ENCODE measurements around the gene C5. TPM values are rescaled to one million over a fixed set of nuclear protein-coding genes. Genes with fewer than 3 reads are reported as not detected.
A peak's percentile ranks its signal among the peaks of the same experiment; 100 is the strongest.

C5 gene
- total RNA-seq, 4 donors from 2014 or later = 0.20 to 3.4 (median 1.9) TPM

DNA sequence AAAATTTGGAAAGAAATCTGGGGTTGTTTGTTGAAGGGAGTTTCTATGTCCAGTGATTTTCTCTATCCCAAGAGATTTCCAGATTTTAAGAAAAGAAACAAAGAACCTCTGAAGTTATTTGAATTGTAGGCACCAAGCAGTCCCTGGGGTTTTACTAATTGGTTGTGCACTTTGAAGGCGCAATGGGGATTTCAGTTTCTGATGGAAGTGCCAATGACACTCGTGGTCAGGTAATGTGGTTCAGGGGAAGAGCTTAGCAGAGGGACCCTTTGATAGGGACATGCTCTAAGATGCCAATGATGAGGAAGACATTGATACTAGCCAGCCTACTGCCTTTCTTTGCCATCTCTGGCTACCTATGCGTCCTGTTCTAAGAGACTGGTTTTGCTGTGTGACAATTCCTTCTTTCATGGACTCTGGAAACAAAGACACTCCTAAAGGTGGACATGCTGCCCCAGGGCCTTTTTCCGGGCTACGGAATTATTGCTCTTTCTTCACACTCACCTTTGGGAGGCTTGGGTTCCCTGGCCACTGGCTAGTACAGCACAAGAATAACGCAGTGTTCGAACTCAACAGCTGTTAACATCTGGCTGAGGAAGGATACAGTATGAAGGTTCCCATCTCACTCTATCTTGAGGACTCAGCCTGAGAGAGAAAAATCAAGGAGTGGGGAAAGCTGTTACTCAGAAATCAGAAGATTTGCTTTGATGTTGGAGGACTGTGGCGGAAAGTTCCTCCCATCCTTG, 116.6 kb downstream of the C5 start:
- H3K27ac ChIP-seq = peak overlapping the region; percentile 75 to 91 (median 86)
- H3K4me3 ChIP-seq = no peak overlapping the region
- 82 to 91% methylated on average over 5 to 8 of the region's 8 CpGs for WGBS, 2 donors (ENCODE audit: low coverage in 1 of 2)
- peaks cover 25 to 61% (median 35%) of the 10 kb centered on the region in 4 donors for H3K4me1 ChIP-seq
- no peaks in the 10 kb centered on the region for H3K27me3 ChIP-seq
- H3K9me3 ChIP-seq = no peaks in the 10 kb centered on the region
- no peak for DNase-seq
- TF ChIP-seq EP300 (IDR thresholded peaks at IDR 0.05; ENCODE audit: low read depth) = no peak
- TF ChIP-seq POLR2AphosphoS5 (IDR thresholded peaks at IDR 0.05) = no peak
- TF ChIP-seq, protein P1, sequence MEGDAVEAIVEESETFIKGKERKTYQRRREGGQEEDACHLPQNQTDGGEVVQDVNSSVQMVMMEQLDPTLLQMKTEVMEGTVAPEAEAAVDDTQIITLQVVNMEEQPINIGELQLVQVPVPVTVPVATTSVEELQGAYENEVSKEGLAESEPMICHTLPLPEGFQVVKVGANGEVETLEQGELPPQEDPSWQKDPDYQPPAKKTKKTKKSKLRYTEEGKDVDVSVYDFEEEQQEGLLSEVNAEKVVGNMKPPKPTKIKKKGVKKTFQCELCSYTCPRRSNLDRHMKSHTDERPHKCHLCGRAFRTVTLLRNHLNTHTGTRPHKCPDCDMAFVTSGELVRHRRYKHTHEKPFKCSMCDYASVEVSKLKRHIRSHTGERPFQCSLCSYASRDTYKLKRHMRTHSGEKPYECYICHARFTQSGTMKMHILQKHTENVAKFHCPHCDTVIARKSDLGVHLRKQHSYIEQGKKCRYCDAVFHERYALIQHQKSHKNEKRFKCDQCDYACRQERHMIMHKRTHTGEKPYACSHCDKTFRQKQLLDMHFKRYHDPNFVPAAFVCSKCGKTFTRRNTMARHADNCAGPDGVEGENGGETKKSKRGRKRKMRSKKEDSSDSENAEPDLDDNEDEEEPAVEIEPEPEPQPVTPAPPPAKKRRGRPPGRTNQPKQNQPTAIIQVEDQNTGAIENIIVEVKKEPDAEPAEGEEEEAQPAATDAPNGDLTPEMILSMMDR (IDR thresholded peaks at IDR 0.05) = no peak
- TF ChIP-seq POLR2A (IDR thresholded peaks at IDR 0.05) = no peak
- in situ Hi-C loops (cut with MboI; ENCODE audit: low pct_ligation_motif_present in 1 of 4, low pct_unique_long_range_greater_than_20kb in 1 of 4, low sequenced_read_pairs in 3 of 4) = loop anchor here in 3 of 4 donors (25.0 kb wide), 1 partner anchor 171 kb away; no protein-coding TSS in a partner anchor
- no peaks in the 10 kb centered on the region for H3K36me3 ChIP-seq
- intact Hi-C loops (cut with DNase I; ENCODE audit: low total_unique reads) = loop anchor here (2.0 kb wide), 1 partner anchor 57 kb away; the partner anchor contains the start of gene PHF19

DNA sequence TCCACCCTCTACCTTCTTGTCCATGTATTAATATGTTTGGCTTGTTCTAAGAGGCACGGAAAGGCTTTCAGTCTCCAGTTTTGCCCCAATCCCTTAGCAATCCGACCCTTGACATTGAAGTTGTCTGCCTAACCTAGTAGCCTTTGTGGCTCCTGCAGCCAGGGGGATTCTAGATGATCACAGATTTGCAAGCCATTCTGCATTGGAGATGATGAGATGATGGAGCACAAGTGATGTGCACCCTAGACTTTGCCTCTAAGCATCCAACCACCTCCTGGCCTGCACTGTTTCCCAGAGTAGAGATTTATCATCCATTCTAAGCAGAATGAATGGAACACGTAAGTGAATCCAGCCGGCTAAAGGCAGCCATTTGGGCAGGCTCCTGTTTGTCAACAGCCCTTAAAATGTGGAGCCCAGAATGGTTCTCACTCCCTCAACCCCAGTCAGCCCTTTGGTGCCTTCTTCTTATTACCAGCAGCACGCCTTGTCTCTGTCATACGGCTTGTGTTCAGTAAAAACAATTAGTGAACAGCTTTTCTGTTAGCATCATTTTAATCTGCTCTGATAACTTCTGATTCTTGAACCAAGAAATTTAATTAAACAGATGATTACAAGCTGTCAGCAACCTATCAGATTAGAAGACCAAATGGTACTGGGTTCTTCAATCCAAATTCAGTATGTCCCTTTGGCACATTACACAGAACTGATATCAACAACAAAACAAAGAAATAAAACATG, 117.8 kb downstream of the C5 start:
- intact Hi-C loops (cut with DNase I; ENCODE audit: low total_unique reads) = no loop called here
- H3K4me1 ChIP-seq = peaks cover 28 to 67% (median 41%) of the 10 kb centered on the region in 4 donors
- no peak overlapping the region for H3K4me3 ChIP-seq

GRCh38 chr9:120931231-120932085, 118.6 kb downstream of the C5 start:
- Histone ChIP-seq H3K36me3 (no peaks in the 10 kb centered on the region), H3K4me3 (no peak overlapping the region), H3K4me1 (peaks cover 28 to 59% (median 41%) of the 10 kb centered on the region in 4 donors), H3K27ac (peak overlapping the region; percentile 71 to 92 (median 76)), H3K27me3 (no peaks in the 10 kb centered on the region), H3K9me3 (no peaks in the 10 kb centered on the region)
- intact Hi-C loops (cut with DNase I; ENCODE audit: low total_unique reads) = no loop called here
- in situ Hi-C loops (cut with MboI; ENCODE audit: low pct_ligation_motif_present in 1 of 4, low pct_unique_long_range_greater_than_20kb in 1 of 4, low sequenced_read_pairs in 3 of 4) = loop anchor here in 3 of 4 donors (25.0 kb wide), 1 partner anchor 169 kb away; no protein-coding TSS in a partner anchor
- TF ChIP-seq, protein P1 (IDR thresholded peaks at IDR 0.05) = no peak
- TF ChIP-seq POLR2A (IDR thresholded peaks at IDR 0.05) = peak; percentile 32
- peak in 2 of 3 donors; percentile 25 to 36 for TF ChIP-seq POLR2AphosphoS5 (IDR thresholded peaks at IDR 0.05)
- TF ChIP-seq EP300 (IDR thresholded peaks at IDR 0.05; ENCODE audit: low read depth) = no peak
- DNase-seq = no peak
- 58% methylated on average over 4 of the region's 4 CpGs; no CpG with 5 or more reads in 1 of the 2 donors for WGBS, 2 donors (ENCODE audit: low coverage in 1 of 2)

More for the DNA sequence above, 117.8 kb downstream of the C5 start:
- TF ChIP-seq, protein P1 (IDR thresholded peaks at IDR 0.05) = no peak
- TF ChIP-seq EP300 (IDR thresholded peaks at IDR 0.05; ENCODE audit: low read depth) = no peak
- TF ChIP-seq POLR2AphosphoS5 (IDR thresholded peaks at IDR 0.05) = no peak
- no peak for TF ChIP-seq POLR2A (IDR thresholded peaks at IDR 0.05)
- DNase-seq = no peak
- WGBS, 2 donors (ENCODE audit: low coverage in 1 of 2) = 73% methylated on average over 6 of the region's 6 CpGs; no CpG with 5 or more reads in 1 of the 2 donors
- no peaks in the 10 kb centered on the region for H3K27me3 ChIP-seq
- in situ Hi-C loops (cut with MboI; ENCODE audit: low pct_ligation_motif_present in 1 of 4, low pct_unique_long_range_greater_than_20kb in 1 of 4, low sequenced_read_pairs in 3 of 4) = loop anchor here in 3 of 4 donors (25.0 kb wide), 1 partner anchor 170 kb away; no protein-coding TSS in a partner anchor
- no peaks in the 10 kb centered on the region for H3K36me3 ChIP-seq
- H3K27ac ChIP-seq = peak overlapping the region; percentile 71 to 92 (median 76)
- no peaks in the 10 kb centered on the region for H3K9me3 ChIP-seq

Measured in transverse colon (tissue), 4 donors.